Hematopoietic multipotent progenitor cell treated with erythropoietin and hydrocortisone succinate and interleukin-3 and kit ligand, for 15 days (in vitro differentiated cells): Measurements from ENCODE around the gene PLEKHB1.

Experiments used
- DNase-seq: peaks from one replicate; pipeline ENCODE4 v3.0.0-alpha.2; 2015; ENCODE audit warnings: low spot score

Gene PLEKHB1

DNA sequence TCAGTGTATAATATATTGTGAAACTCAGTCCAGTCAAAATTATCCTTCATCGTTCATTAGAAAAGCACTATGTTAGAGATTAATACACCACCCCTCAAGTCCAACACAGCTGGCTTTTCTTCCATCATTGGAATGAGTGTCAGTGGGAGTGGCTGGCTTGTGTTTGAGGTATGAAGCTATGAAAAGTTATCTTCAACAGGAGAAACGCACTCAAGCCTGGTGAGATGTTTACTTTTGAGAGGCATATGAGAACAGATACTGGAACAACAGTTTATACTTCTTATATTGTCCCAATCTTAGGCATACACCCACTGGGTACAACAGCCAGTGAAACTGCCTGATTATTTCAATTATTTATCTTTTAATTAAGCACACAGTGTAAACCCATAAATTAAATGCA is 34.3 kb downstream of the PLEKHB1 start:
- DNase-seq, result no peak

DNA sequence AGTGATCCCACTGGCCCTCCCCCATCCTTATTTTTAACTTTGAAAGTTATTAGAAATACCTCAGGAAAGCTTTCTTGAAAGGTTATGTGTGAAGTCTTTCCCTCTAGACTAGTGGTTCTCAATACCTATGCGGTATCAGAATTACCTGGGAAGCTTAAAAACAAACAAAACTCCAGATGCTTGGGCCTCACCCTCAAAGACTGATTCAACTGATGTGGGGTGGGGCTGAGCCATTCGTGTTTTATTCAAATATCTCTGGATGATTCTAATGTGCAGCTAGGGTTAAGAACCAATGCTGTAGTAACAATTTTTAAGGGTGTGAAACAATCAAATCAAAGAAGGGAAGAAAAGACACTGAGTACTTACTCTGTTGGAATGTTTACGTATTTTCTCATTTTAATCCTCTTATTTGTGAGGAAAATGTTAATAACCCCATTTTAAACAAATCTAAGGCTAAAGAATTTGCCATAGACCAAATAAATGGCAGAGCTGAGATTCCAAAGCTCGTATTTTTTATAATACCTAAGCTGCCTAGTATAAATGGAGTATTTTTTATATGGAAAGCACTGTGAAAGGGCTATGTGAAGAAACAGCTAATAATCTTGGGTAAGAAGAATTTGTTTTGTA is 47.6 kb downstream of the PLEKHB1 start:
- DNase-seq, result no peak

DNA sequence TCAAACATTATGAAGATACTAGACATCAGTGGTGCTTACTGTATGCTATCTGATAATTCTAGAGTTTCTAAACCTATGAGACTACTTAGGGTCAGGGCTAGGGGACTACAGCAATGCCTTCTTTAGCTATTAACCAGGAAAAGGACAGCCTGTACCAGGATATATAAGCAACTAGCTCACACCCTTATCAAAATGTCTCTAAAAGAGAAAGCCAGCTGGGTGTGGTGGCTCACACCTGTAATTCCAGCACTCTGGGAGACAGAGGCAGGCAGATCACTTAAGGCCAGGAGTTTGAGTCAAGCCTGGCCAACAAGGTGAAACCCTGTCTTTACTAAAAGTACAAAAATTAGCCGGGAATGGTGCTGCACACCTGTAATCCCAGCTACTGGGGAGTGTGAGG is 58.7 kb downstream of the PLEKHB1 start:
- no peak for DNase-seq

DNA sequence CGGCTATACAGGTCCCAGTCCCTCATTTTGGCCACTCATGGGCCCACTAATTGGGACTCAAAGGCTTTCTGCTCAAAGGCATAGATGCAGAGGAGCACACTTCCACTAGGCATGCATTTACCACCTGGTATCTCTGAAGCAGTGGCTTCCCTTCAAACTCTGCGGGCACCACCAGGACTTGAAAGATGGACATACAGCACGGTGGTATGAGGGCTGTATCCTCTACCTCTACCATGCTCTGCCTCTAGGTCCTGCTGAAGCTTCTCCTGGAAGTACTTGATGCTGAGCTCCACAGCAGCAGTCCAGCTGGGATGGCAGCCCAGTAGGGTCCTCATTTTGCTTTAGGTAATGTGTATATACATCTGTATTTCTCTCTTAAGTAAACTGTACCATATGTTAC is 64.6 kb downstream of the PLEKHB1 start:
- no peak for DNase-seq
